HCT116 (cell line): ENCODE measurements around the gene EEFSEC.

ENCODE experiments used
- EGR1 ChIP-seq: IDR thresholded peaks from 2 replicates; pipeline ENCODE4 v1.6.1; 2012; ENCODE audit warnings: low read depth
- ELF1 ChIP-seq: IDR thresholded peaks from 2 replicates; pipeline ENCODE4 v1.6.1; 2012; ENCODE audit warnings: low read depth, borderline replicate concordance
- EZH2 ChIP-seq: fragments of 200-600 bp; sonication (generic); IDR thresholded peaks from 2 replicates; pipeline ENCODE4 v1.6.1; 2017; ENCODE audit warnings: antibody characterized with exemption, mixed run types
- EZH2phosphoT487 ChIP-seq: fragments of 200-600 bp; IDR thresholded peaks from 2 replicates; pipeline ENCODE4 v1.6.1; 2018; ENCODE audit warnings: antibody characterized with exemption, borderline replicate concordance
- JUND ChIP-seq: IDR thresholded peaks from 2 replicates; pipeline ENCODE4 v1.6.1; 2012
- POLR2A ChIP-seq: IDR thresholded peaks from 2 replicates; pipeline ENCODE4 v1.7.0; 2011; ENCODE audit warnings: borderline replicate concordance; ENCODE audit not compliant: insufficient read depth, insufficient read length; ENCODE audit errors: extremely low read depth
- POLR2AphosphoS5 ChIP-seq: IDR thresholded peaks from 2 replicates; pipeline ENCODE4 v1.6.1; 2011; ENCODE audit warnings: mild to moderate bottlenecking, low read depth, low read length, moderate library complexity
- REST ChIP-seq: IDR thresholded peaks from 2 replicates; pipeline ENCODE4 v1.6.1; 2012; ENCODE audit warnings: low read depth
- SIN3A ChIP-seq: IDR thresholded peaks from 2 replicates; pipeline ENCODE4 v1.6.1; 2012; ENCODE audit warnings: low read depth
- TCF7L2 ChIP-seq: IDR thresholded peaks from 2 replicates; pipeline ENCODE4 v1.7.0; 2011; ENCODE audit warnings: borderline replicate concordance, inconsistent platforms; ENCODE audit not compliant: insufficient read depth, insufficient read length; ENCODE audit errors: extremely low read depth
- ZFX ChIP-seq: fragments of 450-650 bp; IDR thresholded peaks from 2 replicates; pipeline ENCODE4 v1.6.1; 2017
- ZNF274 ChIP-seq: fragments of 200-500 bp; sonication (Bioruptor generic); IDR thresholded peaks from 2 replicates; pipeline ENCODE4 v1.6.1; 2014; ENCODE audit warnings: mild to moderate bottlenecking, low read depth, low read length, inconsistent platforms
- TF ChIP-seq, protein P1 (sequence below), 3 experiments: fragments of 200-600 bp in 1 of 3; sonication (generic) in 1 of 3; IDR thresholded peaks in 2 of 3; conservative IDR thresholded peaks in 1 of 3; 2 replicates each; pipeline ENCODE4 v1.5.1; 2012 to 2017; ENCODE audit warnings: low read depth in 2 of 3, low read length in 2 of 3, antibody characterized with exemption in 1 of 3, borderline replicate concordance in 1 of 3, control low read depth in 1 of 3, mild to moderate bottlenecking in 1 of 3, mixed read lengths in 1 of 3, mixed run types in 1 of 3, moderate library complexity in 1 of 3; ENCODE audit not compliant: insufficient read depth in 1 of 3
- TF ChIP-seq, protein P2 (sequence below): IDR thresholded peaks from 2 replicates; pipeline ENCODE4 v1.6.1; 2012

GRCh38 chr3:128374746-128375445 is 221.6 kb downstream of the EEFSEC start:
- TF ChIP-seq, protein P1, sequence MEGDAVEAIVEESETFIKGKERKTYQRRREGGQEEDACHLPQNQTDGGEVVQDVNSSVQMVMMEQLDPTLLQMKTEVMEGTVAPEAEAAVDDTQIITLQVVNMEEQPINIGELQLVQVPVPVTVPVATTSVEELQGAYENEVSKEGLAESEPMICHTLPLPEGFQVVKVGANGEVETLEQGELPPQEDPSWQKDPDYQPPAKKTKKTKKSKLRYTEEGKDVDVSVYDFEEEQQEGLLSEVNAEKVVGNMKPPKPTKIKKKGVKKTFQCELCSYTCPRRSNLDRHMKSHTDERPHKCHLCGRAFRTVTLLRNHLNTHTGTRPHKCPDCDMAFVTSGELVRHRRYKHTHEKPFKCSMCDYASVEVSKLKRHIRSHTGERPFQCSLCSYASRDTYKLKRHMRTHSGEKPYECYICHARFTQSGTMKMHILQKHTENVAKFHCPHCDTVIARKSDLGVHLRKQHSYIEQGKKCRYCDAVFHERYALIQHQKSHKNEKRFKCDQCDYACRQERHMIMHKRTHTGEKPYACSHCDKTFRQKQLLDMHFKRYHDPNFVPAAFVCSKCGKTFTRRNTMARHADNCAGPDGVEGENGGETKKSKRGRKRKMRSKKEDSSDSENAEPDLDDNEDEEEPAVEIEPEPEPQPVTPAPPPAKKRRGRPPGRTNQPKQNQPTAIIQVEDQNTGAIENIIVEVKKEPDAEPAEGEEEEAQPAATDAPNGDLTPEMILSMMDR (IDR thresholded peaks at IDR 0.05 in 2 of 3, conservative IDR thresholded peaks at IDR 0.05 in 1 of 3; ENCODE audit: borderline replicate concordance in 1 of 3, insufficient read depth in 1 of 3, low read depth in 2 of 3, low read length in 2 of 3): no peak
- TF ChIP-seq POLR2A (no peak), ZFX (no peak), EGR1 (no peak), POLR2AphosphoS5 (no peak), TCF7L2 (no peak), REST (no peak), EZH2phosphoT487 (no peak), ZNF274 (no peak), EZH2 (no peak), ELF1 (no peak), SIN3A (no peak), JUND (no peak)
- TF ChIP-seq, protein P2, sequence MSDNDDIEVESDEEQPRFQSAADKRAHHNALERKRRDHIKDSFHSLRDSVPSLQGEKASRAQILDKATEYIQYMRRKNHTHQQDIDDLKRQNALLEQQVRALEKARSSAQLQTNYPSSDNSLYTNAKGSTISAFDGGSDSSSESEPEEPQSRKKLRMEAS: no peak
